A673 (cell line): Measurements from ENCODE around the gene ATP8A1. TPM values are rescaled to one million over a fixed set of nuclear protein-coding genes. Genes with fewer than 3 reads are reported as not detected.
"Not testable (repeated sequence)": the region's sequence is repeated elsewhere in the genome, so short reads cannot be mapped to it uniquely, and the experiment has no call there.

ENCODE experiments used
- BruUV-seq: library from RNA; stranded (reverse); fragments of 400-500 nt; replicated peaks from 2 replicates; lab custom pipeline; 2021; lab: Mats Ljungman, UMichigan
- CTCF ChIA-PET: fragments of 300-600 bp; sonication (Branson Sonifier 250); formaldehyde crosslinking; loops from one replicate; lab custom pipeline; 2022; ENCODE audit warnings: antibody characterized with exemption; lab: Charles Lee
- POLR2A ChIA-PET: fragments of 300-600 bp; sonication (Branson Sonifier 250); formaldehyde crosslinking; loops from one replicate; lab custom pipeline; 2022; ENCODE audit warnings: antibody characterized with exemption; ENCODE audit not compliant: low non-redundant PET; lab: Charles Lee
- DNase-seq: peaks from one replicate; pipeline ENCODE4 v3.0.0-alpha.2; 2015; ENCODE audit warnings: low spot score
- H3K27ac ChIP-seq: fragments of 200-600 bp; sonication (generic); 2 replicates; pipeline ENCODE4 v1.5.1; 2016; ENCODE audit warnings: mixed run types, low read depth, mild to moderate bottlenecking, mixed read lengths, antibody characterized with exemption, low read length; ENCODE audit not compliant: poor library complexity, severe bottlenecking
- H3K27me3 ChIP-seq: fragments of 200-600 bp; sonication (generic); replicated peaks from 2 replicates; pipeline ENCODE4 v1.6.1; 2017; ENCODE audit warnings: mixed run types, low read depth, mild to moderate bottlenecking, mixed read lengths, antibody characterized with exemption, low read length; ENCODE audit not compliant: insufficient read depth, poor library complexity
- H3K36me3 ChIP-seq: fragments of 200-600 bp; sonication (generic); 2 replicates; pipeline ENCODE4 v1.6.1; 2016; ENCODE audit warnings: mixed run types, mild to moderate bottlenecking, mixed read lengths, antibody characterized with exemption, low read length; ENCODE audit not compliant: insufficient read depth, poor library complexity, severe bottlenecking
- H3K4me1 ChIP-seq: fragments of 200-600 bp; sonication (generic); 2 replicates; pipeline ENCODE4 v1.6.1; 2017; ENCODE audit warnings: mixed run types, mild to moderate bottlenecking, mixed read lengths, antibody characterized with exemption, low read length; ENCODE audit not compliant: insufficient read depth, poor library complexity, severe bottlenecking
- H3K4me3 ChIP-seq: fragments of 200-600 bp; sonication (generic); 2 replicates; pipeline ENCODE4 v1.5.1; 2016; ENCODE audit warnings: low read depth, mixed run types, mild to moderate bottlenecking, mixed read lengths, low read length; ENCODE audit not compliant: poor library complexity, severe bottlenecking
- H3K9me3 ChIP-seq: fragments of 200-600 bp; sonication (generic); 2 replicates; pipeline ENCODE4 v1.6.1; 2016; ENCODE audit warnings: mixed run types, low read depth, mild to moderate bottlenecking, mixed read lengths, antibody characterized with exemption, low read length; ENCODE audit not compliant: poor library complexity, severe bottlenecking
- EZH2 ChIP-seq: fragments of 200-600 bp; sonication (generic); IDR thresholded peaks from 2 replicates; pipeline ENCODE4 v1.6.1; 2017; ENCODE audit warnings: borderline replicate concordance, low read depth, mild to moderate bottlenecking, mixed read lengths, antibody characterized with exemption, low read length; ENCODE audit not compliant: poor library complexity, severe bottlenecking
- intact Hi-C: fragments of 100-400 bp; cut with micrococcal nuclease; formaldehyde crosslinking; loops from one replicate; pipeline ENCODE4 v1.10.0; 2022; ENCODE audit not compliant: unreplicated experiment
- total RNA-seq: library from RNA; stranded (reverse); gene quantifications from 2 replicates; pipeline ENCODE4 v1.2.3, GENCODE V29; 2021
- TF ChIP-seq, protein P1 (sequence below): fragments of 300-800, 200-600 bp; sonication (generic); conservative IDR thresholded peaks from 2 replicates; pipeline ENCODE4 v1.5.1; 2017; ENCODE audit warnings: low read depth, mild to moderate bottlenecking, antibody characterized with exemption, low read length, moderate library complexity, mixed read lengths

Gene ATP8A1
- total RNA-seq, 1 experiment from 2014 or later = 0.28 TPM

DNA sequence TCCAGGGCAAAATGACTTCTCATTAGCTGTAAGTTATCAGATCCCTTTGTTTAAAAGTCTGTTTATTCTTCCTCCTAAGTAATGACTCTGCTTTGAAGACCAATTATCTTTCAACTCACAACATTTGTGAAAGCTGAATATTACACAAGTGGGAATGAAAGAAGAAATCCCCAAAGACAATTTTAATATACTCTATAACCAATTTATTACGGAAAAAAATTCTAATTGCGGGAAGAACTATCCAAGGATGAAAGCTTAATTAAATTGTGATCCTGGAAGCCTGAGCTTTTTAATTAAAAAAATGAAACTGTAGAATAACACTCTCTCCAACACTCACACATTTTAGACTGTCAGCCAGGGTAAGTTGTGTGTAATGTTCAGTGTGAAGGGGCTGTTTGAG, 275.2 kb downstream of the ATP8A1 start:
- intact Hi-C loops = no loop called here
- DNase-seq = no peak
- POLR2A ChIA-PET = no interaction called here
- Histone ChIP-seq H3K4me1 (no peaks in the 10 kb centered on the region), H3K27ac (no peak overlapping the region), H3K36me3 (no peaks in the 10 kb centered on the region), H3K4me3 (no peak overlapping the region), H3K27me3 (no peaks in the 10 kb centered on the region), H3K9me3 (no peaks in the 10 kb centered on the region)
- CTCF ChIA-PET = no interaction called here
- no TSS peak for BruUV-seq
- TF ChIP-seq, protein P1, sequence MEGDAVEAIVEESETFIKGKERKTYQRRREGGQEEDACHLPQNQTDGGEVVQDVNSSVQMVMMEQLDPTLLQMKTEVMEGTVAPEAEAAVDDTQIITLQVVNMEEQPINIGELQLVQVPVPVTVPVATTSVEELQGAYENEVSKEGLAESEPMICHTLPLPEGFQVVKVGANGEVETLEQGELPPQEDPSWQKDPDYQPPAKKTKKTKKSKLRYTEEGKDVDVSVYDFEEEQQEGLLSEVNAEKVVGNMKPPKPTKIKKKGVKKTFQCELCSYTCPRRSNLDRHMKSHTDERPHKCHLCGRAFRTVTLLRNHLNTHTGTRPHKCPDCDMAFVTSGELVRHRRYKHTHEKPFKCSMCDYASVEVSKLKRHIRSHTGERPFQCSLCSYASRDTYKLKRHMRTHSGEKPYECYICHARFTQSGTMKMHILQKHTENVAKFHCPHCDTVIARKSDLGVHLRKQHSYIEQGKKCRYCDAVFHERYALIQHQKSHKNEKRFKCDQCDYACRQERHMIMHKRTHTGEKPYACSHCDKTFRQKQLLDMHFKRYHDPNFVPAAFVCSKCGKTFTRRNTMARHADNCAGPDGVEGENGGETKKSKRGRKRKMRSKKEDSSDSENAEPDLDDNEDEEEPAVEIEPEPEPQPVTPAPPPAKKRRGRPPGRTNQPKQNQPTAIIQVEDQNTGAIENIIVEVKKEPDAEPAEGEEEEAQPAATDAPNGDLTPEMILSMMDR = no peak
- TF ChIP-seq EZH2 = no peak

DNA sequence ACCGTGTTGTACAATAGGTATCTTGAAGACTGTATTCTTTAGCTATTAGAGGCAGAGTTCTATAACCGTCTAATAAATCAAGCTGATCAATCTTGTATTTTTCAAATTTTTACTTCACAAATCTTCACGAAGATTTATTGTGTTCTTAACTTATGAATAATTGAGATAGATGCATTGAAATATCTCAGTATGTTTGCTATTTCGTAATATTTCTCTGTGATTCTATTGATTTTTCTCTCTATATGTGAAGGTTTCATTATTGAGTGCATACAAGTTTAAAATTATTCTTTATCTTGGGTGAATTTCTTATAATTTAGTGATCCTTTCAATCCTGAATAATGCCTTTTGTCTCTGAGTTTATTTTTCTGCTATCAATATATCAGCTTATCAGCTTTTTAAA, 279.4 kb downstream of the ATP8A1 start:
- H3K9me3 ChIP-seq = no peaks in the 10 kb centered on the region
- H3K27ac ChIP-seq = no peak overlapping the region
- H3K27me3 ChIP-seq = no peaks in the 10 kb centered on the region
- POLR2A ChIA-PET = interaction anchor here (0.7 kb wide), 1 partner anchor 185 kb away, joined by 3 read pairs; no protein-coding TSS in a partner anchor
- no peaks in the 10 kb centered on the region for H3K4me1 ChIP-seq
- CTCF ChIA-PET = no interaction called here
- H3K36me3 ChIP-seq = no peaks in the 10 kb centered on the region
- no peak for TF ChIP-seq EZH2
- TF ChIP-seq, protein P1 = no peak
- no peak for DNase-seq
- intact Hi-C loops = no loop called here
- BruUV-seq = no TSS peak
- H3K4me3 ChIP-seq = no peak overlapping the region

DNA sequence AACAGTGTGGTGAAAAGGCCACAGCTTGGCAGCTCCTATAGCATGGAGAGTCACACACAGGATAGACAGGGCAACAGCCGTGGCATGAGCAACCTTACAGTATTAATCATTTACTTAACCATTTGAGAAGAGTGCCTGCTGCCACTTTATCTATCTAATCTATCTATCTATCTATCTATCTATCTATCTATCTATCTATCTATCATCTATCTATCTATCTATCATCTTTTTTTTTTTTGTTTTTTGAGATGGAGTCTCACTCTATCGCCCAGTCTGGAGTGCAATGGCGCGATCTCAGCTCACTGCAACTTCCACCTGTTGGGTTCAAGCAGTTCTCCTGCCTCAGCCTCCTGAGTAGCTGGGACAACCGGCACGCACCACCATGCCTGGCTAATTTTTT, 284.6 kb downstream of the ATP8A1 start:
- H3K27ac ChIP-seq, H3K36me3 ChIP-seq, BruUV-seq, H3K27me3 ChIP-seq, POLR2A ChIA-PET, DNase-seq, H3K4me3 ChIP-seq, H3K4me1 ChIP-seq, H3K9me3 ChIP-seq: not testable (repeated sequence)
- intact Hi-C loops = loop anchor here (5.0 kb wide), 1 partner anchor 495 kb away; no protein-coding TSS in a partner anchor
- CTCF ChIA-PET = interaction anchor here (0.7 kb wide), 1 partner anchor 363 kb away, joined by 4 read pairs; no protein-coding TSS in a partner anchor
